Effector memory CD4-positive, alpha-beta T cell (primary cell): ENCODE results near the gene ACACA.

Experiments used
- DNase-seq, 3 donors: peaks; one replicate each; pipeline ENCODE4 v3.0.0-alpha.2; 2020
- H3K27ac ChIP-seq: 2 replicates; pipeline ENCODE4 v1.7.0; 2013; ENCODE audit warnings: mild to moderate bottlenecking, low read length, moderate library complexity; ENCODE audit not compliant: insufficient read depth, poor library complexity, severe bottlenecking
- H3K27me3 ChIP-seq: replicated peaks from 2 replicates; pipeline ENCODE4 v1.7.0; 2013; ENCODE audit warnings: mild to moderate bottlenecking, low read length; ENCODE audit not compliant: insufficient read depth, control insufficient read depth, poor library complexity, severe bottlenecking
- H3K36me3 ChIP-seq: 2 replicates; pipeline ENCODE4 v1.7.0; 2013; ENCODE audit warnings: mild to moderate bottlenecking, low read length, moderate library complexity; ENCODE audit not compliant: control insufficient read depth, insufficient read depth
- H3K4me1 ChIP-seq: 2 replicates; pipeline ENCODE4 v1.7.0; 2013; ENCODE audit warnings: low read length, mild to moderate bottlenecking; ENCODE audit not compliant: control insufficient read depth, insufficient read depth, poor library complexity, severe bottlenecking
- H3K4me3 ChIP-seq: 2 replicates; pipeline ENCODE4 v1.7.0; 2013; ENCODE audit warnings: low read length, low read depth, mild to moderate bottlenecking; ENCODE audit not compliant: insufficient read depth, poor library complexity, severe bottlenecking
- H3K9me3 ChIP-seq: 2 replicates; pipeline ENCODE4 v1.7.0; 2013; ENCODE audit warnings: mild to moderate bottlenecking, low read length, moderate library complexity; ENCODE audit not compliant: control insufficient read depth

ACACA gene

DNA sequence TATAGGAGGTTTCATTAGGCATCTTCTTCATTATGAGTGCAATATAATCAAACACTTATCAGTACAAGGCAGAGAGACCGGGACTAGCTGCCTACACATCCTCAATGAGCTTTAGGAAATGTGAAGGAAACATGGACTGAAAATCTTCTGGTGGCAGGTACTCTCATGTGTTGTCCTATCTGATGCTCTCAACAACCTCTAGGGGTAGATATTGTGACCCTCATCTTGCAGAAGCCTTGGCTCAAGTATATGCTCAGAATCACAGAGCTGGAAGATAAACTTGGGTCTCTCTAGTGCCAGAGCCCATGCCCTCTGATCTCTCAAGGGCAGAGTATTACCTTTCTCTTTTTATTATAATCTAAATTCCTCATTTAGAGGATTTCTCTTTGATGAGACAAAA lies 212.4 kb downstream of the ACACA start:
- H3K9me3 ChIP-seq, result no peaks in the 10 kb centered on the region
- DNase-seq, result no peak

DNA sequence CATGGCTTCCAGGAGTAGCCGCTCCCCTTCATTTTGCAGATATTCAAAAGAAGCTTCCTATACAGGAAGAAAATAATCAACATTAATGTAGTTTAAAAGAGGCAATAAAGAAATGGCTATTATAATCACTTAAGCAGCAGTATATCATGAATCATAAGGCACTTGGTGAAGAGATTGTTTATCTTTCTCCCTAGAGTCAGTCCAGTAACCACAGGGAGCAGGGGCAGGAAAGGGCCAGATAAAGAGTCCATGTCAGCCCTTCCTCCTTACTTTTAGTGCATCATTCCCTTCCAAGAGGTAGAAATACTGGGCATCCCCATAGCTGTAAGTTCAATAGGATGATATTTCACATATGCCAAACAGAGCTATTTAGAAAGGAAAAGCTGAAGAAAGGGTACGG lies 215.4 kb downstream of the ACACA start:
- H3K4me1 ChIP-seq, result no peaks in the 10 kb centered on the region
- no peak overlapping the region for H3K4me3 ChIP-seq
- H3K36me3 ChIP-seq, result no peaks in the 10 kb centered on the region
- no peak overlapping the region for H3K27ac ChIP-seq
- no peak for DNase-seq
- no peaks in the 10 kb centered on the region for H3K27me3 ChIP-seq
- H3K9me3 ChIP-seq, result no peaks in the 10 kb centered on the region

More for the DNA sequence above, 212.4 kb downstream of the ACACA start:
- no peak overlapping the region for H3K4me3 ChIP-seq
- no peaks in the 10 kb centered on the region for H3K36me3 ChIP-seq
- no peaks in the 10 kb centered on the region for H3K4me1 ChIP-seq
- no peak overlapping the region for H3K27ac ChIP-seq
- no peaks in the 10 kb centered on the region for H3K27me3 ChIP-seq

DNA sequence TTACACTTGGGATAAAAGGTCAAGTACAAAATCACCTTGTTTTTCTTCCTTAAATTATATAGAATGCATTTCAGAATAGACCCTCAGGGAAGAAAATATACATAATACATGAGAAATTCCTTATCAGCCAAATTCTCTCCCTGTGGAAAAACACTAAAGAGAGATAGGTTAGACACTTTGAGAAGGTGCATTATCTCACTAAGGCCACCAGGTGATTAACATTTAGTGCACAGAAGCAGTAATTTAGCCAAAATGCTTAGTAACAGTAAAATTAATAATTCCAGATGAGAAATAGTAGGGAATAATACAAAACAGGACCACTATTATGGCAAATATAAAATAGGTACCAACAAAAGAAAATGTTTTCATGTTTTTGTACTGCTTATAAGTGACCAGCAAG lies 216.1 kb downstream of the ACACA start:
- no peak for DNase-seq
- no peaks in the 10 kb centered on the region for H3K4me1 ChIP-seq
- no peaks in the 10 kb centered on the region for H3K9me3 ChIP-seq
- H3K27ac ChIP-seq, result no peak overlapping the region
- no peak overlapping the region for H3K4me3 ChIP-seq
- no peaks in the 10 kb centered on the region for H3K27me3 ChIP-seq
- H3K36me3 ChIP-seq, result no peaks in the 10 kb centered on the region

DNA sequence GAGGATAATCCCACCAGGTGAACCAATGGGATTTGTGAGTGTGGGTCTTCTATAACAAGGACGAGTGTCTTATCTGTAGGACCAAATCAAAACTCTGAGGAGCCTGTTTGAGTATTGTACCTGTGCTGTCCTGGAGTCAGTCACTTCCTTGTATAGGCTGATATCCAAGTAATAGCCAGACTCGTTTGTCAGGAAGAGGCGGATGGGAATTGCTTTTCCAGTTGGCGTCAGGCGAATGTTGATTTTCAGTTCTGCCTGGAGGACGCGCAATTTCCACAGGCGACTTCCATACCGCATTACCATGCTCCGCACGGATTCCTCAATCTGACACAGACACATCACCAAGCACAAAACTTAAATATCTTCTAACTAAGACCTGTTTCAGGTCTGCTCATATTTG lies 218.5 kb downstream of the ACACA start:
- no peaks in the 10 kb centered on the region for H3K9me3 ChIP-seq
- no peak overlapping the region for H3K4me3 ChIP-seq
- no peaks in the 10 kb centered on the region for H3K4me1 ChIP-seq
- no peaks in the 10 kb centered on the region for H3K36me3 ChIP-seq
- no peak for DNase-seq
- no peak overlapping the region for H3K27ac ChIP-seq
- H3K27me3 ChIP-seq, result no peaks in the 10 kb centered on the region

DNA sequence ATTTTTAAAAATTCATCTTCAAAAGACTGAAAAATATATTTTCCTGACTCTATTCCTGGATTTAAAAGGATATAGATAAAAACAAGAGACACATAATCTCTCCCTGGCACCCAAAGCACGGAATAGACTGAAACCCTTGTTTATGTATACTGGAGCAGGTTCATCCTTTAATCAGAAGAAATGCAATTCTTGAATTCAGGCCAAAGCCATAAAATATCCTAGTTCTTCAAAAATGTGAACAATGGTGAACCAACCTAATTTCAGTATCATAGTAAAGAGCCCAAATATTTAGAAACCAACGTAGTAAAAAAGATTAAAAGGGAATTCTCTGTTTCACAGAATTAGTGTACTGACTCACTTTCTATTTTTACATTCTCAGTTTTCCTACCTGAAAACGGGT lies 219.4 kb downstream of the ACACA start:
- H3K4me3 ChIP-seq, result no peak overlapping the region
- no peak for DNase-seq
- H3K36me3 ChIP-seq, result no peaks in the 10 kb centered on the region

DNA sequence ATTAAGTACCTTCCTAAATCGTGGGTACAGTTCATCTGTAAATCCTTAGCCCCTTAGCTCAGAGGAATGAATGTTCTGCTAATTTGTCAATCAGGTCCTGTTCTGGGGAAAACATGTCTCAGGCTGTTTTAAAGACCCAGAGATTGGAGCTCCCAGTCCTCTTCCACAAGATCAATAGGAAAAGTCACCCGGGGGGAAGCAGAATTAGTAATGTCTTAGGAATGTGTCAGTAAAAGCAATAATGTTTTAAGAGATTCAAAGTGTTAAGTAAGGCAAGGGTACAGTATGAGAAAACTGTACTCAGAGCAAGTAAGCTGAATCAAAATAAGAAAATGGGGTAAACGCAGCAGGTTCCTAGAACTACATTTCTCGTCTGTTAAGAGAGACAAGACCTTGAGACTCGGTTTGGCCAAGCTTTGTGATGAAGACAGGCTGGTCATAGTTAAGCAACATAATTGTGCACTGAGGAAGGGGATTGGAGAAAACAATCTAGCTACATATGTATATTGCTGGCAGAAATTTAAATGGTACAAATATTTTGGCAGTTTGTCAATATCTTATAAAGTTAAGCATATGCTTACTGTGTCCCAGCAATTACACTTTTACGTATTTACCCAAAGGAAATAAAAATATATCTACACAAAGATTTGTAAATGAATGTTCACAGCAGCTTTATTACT lies 223.7 kb downstream of the ACACA start:
- H3K4me1 ChIP-seq, result no peaks in the 10 kb centered on the region
- DNase-seq, result no peak
- no peak overlapping the region for H3K27ac ChIP-seq
- no peaks in the 10 kb centered on the region for H3K27me3 ChIP-seq
- H3K36me3 ChIP-seq, result no peaks in the 10 kb centered on the region
- no peak overlapping the region for H3K4me3 ChIP-seq
- no peaks in the 10 kb centered on the region for H3K9me3 ChIP-seq

More for the DNA sequence above, 219.4 kb downstream of the ACACA start:
- H3K27ac ChIP-seq, result no peak overlapping the region
- H3K4me1 ChIP-seq, result no peaks in the 10 kb centered on the region
- no peaks in the 10 kb centered on the region for H3K27me3 ChIP-seq
- H3K9me3 ChIP-seq, result no peaks in the 10 kb centered on the region

DNA sequence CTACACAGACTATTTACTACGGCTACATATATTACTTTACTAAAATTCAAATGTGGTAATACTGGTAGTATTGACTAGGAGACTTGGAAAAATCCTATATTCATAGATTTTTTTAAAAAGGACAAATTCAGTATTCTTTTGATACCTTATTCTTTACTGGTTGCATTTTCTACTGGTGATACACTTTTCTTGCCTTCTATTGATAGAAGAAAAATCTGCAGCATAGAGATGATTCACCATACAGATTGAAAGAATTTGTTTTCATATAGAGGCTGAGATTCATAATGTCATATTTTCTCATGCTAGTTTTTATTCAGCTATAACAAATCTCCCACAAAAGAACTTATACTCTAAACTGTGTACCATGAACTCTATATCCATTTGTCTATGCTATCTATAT lies 226.3 kb downstream of the ACACA start:
- no peak for DNase-seq
- H3K27ac ChIP-seq, result no peak overlapping the region
- no peaks in the 10 kb centered on the region for H3K4me1 ChIP-seq
- no peak overlapping the region for H3K4me3 ChIP-seq
- no peaks in the 10 kb centered on the region for H3K27me3 ChIP-seq
- peaks cover 2% of the 10 kb centered on the region for H3K36me3 ChIP-seq
- H3K9me3 ChIP-seq, result no peaks in the 10 kb centered on the region

DNA sequence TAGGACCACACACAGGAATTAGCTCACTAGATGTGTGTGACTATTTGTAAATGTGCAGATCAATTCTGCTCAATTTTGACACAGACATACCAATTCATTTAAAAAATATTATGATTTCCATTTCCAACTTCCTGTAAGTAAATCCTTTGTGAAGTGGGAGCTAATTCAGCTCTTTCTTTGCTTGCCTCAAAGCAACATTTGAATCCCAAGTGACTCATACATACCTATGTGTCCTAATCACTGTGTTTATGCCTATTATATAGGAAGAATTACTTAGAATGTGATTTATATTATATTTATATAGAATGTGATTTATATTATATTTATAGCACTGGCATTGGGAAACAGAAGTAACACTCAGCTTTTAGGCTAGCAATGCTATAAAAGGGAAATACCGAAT lies 226.7 kb downstream of the ACACA start:
- Histone ChIP-seq H3K4me1 (no peaks in the 10 kb centered on the region), H3K27ac (no peak overlapping the region), H3K27me3 (no peaks in the 10 kb centered on the region), H3K4me3 (no peak overlapping the region), H3K36me3 (peaks cover 3% of the 10 kb centered on the region), H3K9me3 (no peaks in the 10 kb centered on the region)
- DNase-seq, result no peak

DNA sequence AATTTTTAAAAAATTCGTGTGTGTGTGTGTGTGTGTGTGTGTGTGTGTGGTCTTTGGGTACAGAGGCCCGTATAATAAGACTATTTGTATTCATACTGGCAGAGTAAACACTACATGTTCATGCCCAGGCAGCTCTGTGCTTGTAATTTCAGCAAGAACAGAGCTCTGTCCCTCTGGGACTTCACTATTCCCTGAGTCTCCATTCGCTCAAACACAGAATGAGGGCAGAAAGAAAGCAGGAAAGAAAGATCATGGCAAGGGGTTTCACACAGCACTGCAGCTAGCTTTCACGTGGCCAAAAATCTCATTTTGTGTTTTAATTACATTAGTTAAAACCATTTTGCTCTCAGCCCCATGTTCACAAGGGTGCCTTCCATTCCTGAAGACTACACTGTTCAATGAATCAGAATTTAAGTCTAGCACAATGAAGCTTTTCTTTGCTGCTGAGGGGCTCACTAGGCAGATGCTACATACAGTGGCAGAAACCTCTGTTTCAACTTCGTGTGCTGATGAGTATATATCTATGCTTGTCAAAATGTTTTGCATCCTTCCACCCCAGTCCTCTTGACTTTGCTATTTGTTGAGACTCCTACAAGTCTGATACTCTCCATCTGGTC lies 229.3 kb downstream of the ACACA start:
- no peak for DNase-seq
- no peak overlapping the region for H3K27ac ChIP-seq
- H3K4me3 ChIP-seq, result no peak overlapping the region
- H3K4me1 ChIP-seq, result no peaks in the 10 kb centered on the region
- H3K9me3 ChIP-seq, result no peaks in the 10 kb centered on the region
- peaks cover 3% of the 10 kb centered on the region for H3K36me3 ChIP-seq
- no peaks in the 10 kb centered on the region for H3K27me3 ChIP-seq

DNA sequence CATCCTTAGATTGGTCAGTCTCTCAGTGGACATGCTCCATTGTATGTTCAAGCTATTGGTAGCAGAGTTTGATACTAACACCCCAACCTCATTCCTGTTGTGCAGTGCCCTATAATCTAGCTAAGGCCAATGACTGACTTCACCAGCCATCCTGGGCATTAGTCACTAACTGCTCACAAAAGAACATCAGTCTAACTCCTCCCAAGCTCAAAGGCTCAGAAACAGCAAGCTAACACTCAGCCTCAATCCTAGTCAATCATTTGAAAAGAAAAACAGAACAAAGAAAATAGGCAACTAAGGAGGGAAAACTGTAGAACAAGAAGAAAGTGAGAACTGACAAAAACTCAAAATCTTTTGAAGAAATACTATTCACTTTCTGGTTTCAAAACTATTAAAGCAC lies 229.9 kb downstream of the ACACA start:
- no peaks in the 10 kb centered on the region for H3K27me3 ChIP-seq
- H3K27ac ChIP-seq, result no peak overlapping the region

More for the DNA sequence above, 229.9 kb downstream of the ACACA start:
- Histone ChIP-seq H3K36me3 (peaks cover 3% of the 10 kb centered on the region), H3K4me1 (no peaks in the 10 kb centered on the region), H3K9me3 (no peaks in the 10 kb centered on the region), H3K4me3 (no peak overlapping the region)
- DNase-seq, result no peak
